ENCODE measurements around the gene AK5. TPM values are rescaled to one million over a fixed set of nuclear protein-coding genes. Genes with fewer than 3 reads are reported as not detected.

Gene AK5
- total RNA-seq, 1 donor from 2014 or later: not detected

GRCh38 chr1:77463216-77463615 lies 181.4 kb downstream of the AK5 start:
- H3K9me3 Mint-ChIP-seq: no peaks in the 10 kb centered on the region
- TF ChIP-seq, protein P1, sequence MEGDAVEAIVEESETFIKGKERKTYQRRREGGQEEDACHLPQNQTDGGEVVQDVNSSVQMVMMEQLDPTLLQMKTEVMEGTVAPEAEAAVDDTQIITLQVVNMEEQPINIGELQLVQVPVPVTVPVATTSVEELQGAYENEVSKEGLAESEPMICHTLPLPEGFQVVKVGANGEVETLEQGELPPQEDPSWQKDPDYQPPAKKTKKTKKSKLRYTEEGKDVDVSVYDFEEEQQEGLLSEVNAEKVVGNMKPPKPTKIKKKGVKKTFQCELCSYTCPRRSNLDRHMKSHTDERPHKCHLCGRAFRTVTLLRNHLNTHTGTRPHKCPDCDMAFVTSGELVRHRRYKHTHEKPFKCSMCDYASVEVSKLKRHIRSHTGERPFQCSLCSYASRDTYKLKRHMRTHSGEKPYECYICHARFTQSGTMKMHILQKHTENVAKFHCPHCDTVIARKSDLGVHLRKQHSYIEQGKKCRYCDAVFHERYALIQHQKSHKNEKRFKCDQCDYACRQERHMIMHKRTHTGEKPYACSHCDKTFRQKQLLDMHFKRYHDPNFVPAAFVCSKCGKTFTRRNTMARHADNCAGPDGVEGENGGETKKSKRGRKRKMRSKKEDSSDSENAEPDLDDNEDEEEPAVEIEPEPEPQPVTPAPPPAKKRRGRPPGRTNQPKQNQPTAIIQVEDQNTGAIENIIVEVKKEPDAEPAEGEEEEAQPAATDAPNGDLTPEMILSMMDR (IDR thresholded peaks at IDR 0.05; ENCODE audit: unreplicated experiment): no peak
- H3K4me3 Mint-ChIP-seq: no peak overlapping the region
- no peaks in the 10 kb centered on the region for H3K27me3 Mint-ChIP-seq (ENCODE audit: low read depth)
- peaks cover 18% of the 10 kb centered on the region for H3K4me1 Mint-ChIP-seq
- no peak for DNase-seq (ENCODE audit: low spot score in 2 of 2, unreplicated experiment in 2 of 2)
- H3K27ac Mint-ChIP-seq: no peak overlapping the region
- no peaks in the 10 kb centered on the region for H3K36me3 Mint-ChIP-seq

DNA sequence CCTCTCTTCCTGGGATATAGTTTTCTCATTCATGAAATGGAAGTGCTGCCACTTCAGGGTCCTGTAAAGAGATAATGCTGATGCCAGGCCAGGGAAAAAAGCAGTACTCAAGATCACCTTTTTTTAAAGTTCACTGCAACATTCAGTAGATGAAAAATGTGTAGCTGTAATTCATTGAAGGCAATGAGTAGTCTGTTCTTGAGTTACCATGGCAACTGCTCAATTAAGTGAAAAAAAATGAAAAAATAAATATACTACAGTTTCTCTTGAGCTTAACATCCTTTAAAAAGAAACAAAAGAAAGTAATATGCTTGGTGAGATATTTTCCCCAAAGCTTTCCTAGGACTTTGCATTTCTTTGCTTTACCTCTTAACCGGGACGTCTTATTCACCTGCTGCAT lies 183.3 kb downstream of the AK5 start:
- Mint-ChIP-seq H3K9me3 (no peaks in the 10 kb centered on the region), H3K4me3 (no peak overlapping the region), H3K27ac (no peak overlapping the region), H3K4me1 (peaks cover 18% of the 10 kb centered on the region), H3K27me3 (ENCODE audit: low read depth) (no peaks in the 10 kb centered on the region), H3K36me3 (no peaks in the 10 kb centered on the region)
- no peak for DNase-seq (ENCODE audit: low spot score in 2 of 2, unreplicated experiment in 2 of 2)
- TF ChIP-seq, protein P1 (IDR thresholded peaks at IDR 0.05; ENCODE audit: unreplicated experiment): no peak

DNA sequence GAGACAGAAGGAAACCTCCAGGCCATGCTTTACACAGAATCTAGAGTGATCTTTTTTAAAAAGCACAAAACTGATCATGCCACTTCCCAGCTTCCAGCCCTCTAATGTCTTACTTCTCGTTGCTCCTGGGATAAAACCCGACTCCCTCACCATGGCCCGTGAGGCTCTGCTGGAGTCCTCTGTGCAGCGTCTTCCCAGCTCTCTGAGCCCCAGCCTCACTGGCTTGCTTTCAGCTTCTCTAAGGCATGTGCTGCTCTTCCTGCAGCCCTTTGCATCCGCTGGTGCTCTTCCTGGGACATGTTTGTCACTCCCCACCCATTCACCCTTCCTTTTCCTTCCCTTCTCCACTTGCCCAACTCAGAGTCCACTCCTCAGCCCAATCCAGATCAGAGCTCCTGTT lies 184.1 kb downstream of the AK5 start:
- DNase-seq (ENCODE audit: low spot score in 2 of 2, unreplicated experiment in 2 of 2): no peak
- H3K27me3 Mint-ChIP-seq (ENCODE audit: low read depth): no peaks in the 10 kb centered on the region
- TF ChIP-seq, protein P1 (IDR thresholded peaks at IDR 0.05; ENCODE audit: unreplicated experiment): no peak
- no peak overlapping the region for H3K27ac Mint-ChIP-seq
- no peak overlapping the region for H3K4me3 Mint-ChIP-seq
- no peaks in the 10 kb centered on the region for H3K9me3 Mint-ChIP-seq
- H3K36me3 Mint-ChIP-seq: no peaks in the 10 kb centered on the region
- H3K4me1 Mint-ChIP-seq: peaks cover 18% of the 10 kb centered on the region

- Mint-ChIP-seq H3K27ac (no peak overlapping the region), H3K27me3 (ENCODE audit: low read depth) (no peaks in the 10 kb centered on the region), H3K4me1 (peaks cover 18% of the 10 kb centered on the region), H3K36me3 (no peaks in the 10 kb centered on the region), H3K9me3 (no peaks in the 10 kb centered on the region), H3K4me3 (no peak overlapping the region)
- DNase-seq (ENCODE audit: low spot score in 2 of 2, unreplicated experiment in 2 of 2): no peak
- TF ChIP-seq, protein P1 (IDR thresholded peaks at IDR 0.05; ENCODE audit: unreplicated experiment): no peak
Measured at GRCh38 chr1:77467021-77467595, 185.3 kb downstream of the AK5 start.

- DNase-seq (ENCODE audit: low spot score in 2 of 2, unreplicated experiment in 2 of 2): no peak
- peaks cover 18% of the 10 kb centered on the region for H3K4me1 Mint-ChIP-seq
- H3K9me3 Mint-ChIP-seq: no peaks in the 10 kb centered on the region
- TF ChIP-seq, protein P1 (IDR thresholded peaks at IDR 0.05; ENCODE audit: unreplicated experiment): no peak
- no peaks in the 10 kb centered on the region for H3K27me3 Mint-ChIP-seq (ENCODE audit: low read depth)
- no peaks in the 10 kb centered on the region for H3K36me3 Mint-ChIP-seq
- no peak overlapping the region for H3K4me3 Mint-ChIP-seq
- no peak overlapping the region for H3K27ac Mint-ChIP-seq
Measured at GRCh38 chr1:77467741-77468140, 185.9 kb downstream of the AK5 start.
